Hepatocyte (in vitro differentiated cells): ENCODE measurements around the gene ANKRD40CL. TPM values are rescaled to one million over a fixed set of nuclear protein-coding genes. Genes with fewer than 3 reads are reported as not detected.

ENCODE experiments used
- DNase-seq: peaks from one replicate; pipeline ENCODE4 v3.0.0-alpha.2; 2016; ENCODE audit warnings: low spot score
- H2AFZ ChIP-seq: fragments of 200-600 bp; sonication (generic); 2 replicates; pipeline ENCODE4 v1.6.0; 2016; ENCODE audit warnings: antibody characterized with exemption, mild to moderate bottlenecking
- H3K27ac ChIP-seq: fragments of 200-600 bp; sonication (generic); 2 replicates; pipeline ENCODE4 v1.5.1; 2016; ENCODE audit warnings: mild to moderate bottlenecking
- H3K27me3 ChIP-seq: fragments of 200-600 bp; sonication (generic); 2 replicates; pipeline ENCODE4 v1.6.1; 2016
- H3K36me3 ChIP-seq: fragments of 200-600 bp; sonication (generic); replicated peaks from 2 replicates; pipeline ENCODE4 v1.5.1; 2016; ENCODE audit warnings: low read depth; ENCODE audit not compliant: insufficient read depth
- H3K4me1 ChIP-seq: fragments of 200-600 bp; sonication (generic); 2 replicates; pipeline ENCODE4 v1.5.1; 2016; ENCODE audit warnings: mild to moderate bottlenecking, moderate library complexity; ENCODE audit not compliant: insufficient read depth
- H3K4me2 ChIP-seq: fragments of 200-600 bp; sonication (generic); 2 replicates; pipeline ENCODE4 v1.6.0; 2016
- H3K4me3 ChIP-seq: fragments of 200-600 bp; sonication (generic); 2 replicates; pipeline ENCODE4 v1.5.1; 2016; ENCODE audit warnings: mild to moderate bottlenecking
- H3K79me2 ChIP-seq: fragments of 200-600 bp; sonication (generic); 2 replicates; pipeline ENCODE4 v1.6.0; 2017; ENCODE audit warnings: mild to moderate bottlenecking
- H3K9me2 ChIP-seq: fragments of 200-600 bp; sonication (generic); replicated peaks from 2 replicates; pipeline ENCODE4 v1.6.0; 2017; ENCODE audit warnings: mild to moderate bottlenecking; ENCODE audit not compliant: insufficient read depth
- H3K9me3 ChIP-seq: fragments of 200-600 bp; sonication (generic); 2 replicates; pipeline ENCODE4 v1.5.1; 2016; ENCODE audit warnings: low read depth, mild to moderate bottlenecking
- H4K20me1 ChIP-seq: fragments of 200-600 bp; sonication (generic); 2 replicates; pipeline ENCODE4 v1.6.0; 2016; ENCODE audit warnings: mild to moderate bottlenecking; ENCODE audit not compliant: insufficient read depth, poor library complexity, severe bottlenecking
- EZH2 ChIP-seq: fragments of 200-600 bp; sonication (generic); IDR thresholded peaks from 2 replicates; pipeline ENCODE4 v1.6.1; 2016; ENCODE audit warnings: antibody characterized with exemption, mild to moderate bottlenecking, borderline replicate concordance
- EZH2phosphoT487 ChIP-seq: fragments of 200-600 bp; sonication (generic); IDR thresholded peaks from one replicate; pipeline ENCODE4 v1.6.1; 2018; ENCODE audit warnings: antibody characterized with exemption, mild to moderate bottlenecking, low read depth, moderate library complexity; ENCODE audit not compliant: unreplicated experiment, severe bottlenecking
- WGBS: methylation state at CpG from one replicate; pipeline ENCODE4 v1.1.6; 2016; ENCODE audit warnings: low lambda C conversion rate; ENCODE audit errors: missing lambda C conversion rate; 5-methylcytosine and 5-hydroxymethylcytosine counted together
- polyA plus RNA-seq: library from polyadenylated mRNA; unstranded; fragments of >200 nt; fragmentation: Nextera tagmentation; extraction: Ambion mirVana; gene quantifications from 2 replicates; pipeline ENCODE4 v1.2.1, GENCODE V29; 2016
- total RNA-seq: library from RNA; depleted of rRNA; stranded (reverse); fragments of >200 nt; gene quantifications from 2 replicates; pipeline ENCODE4 v1.2.3, GENCODE V29; 2014
- TF ChIP-seq, protein P1 (sequence below): fragments of 200-600 bp; sonication (generic); IDR thresholded peaks from 2 replicates; pipeline ENCODE4 v1.5.1; 2016; ENCODE audit warnings: antibody characterized with exemption, mild to moderate bottlenecking; ENCODE audit not compliant: poor library complexity

The ANKRD40CL gene
- total and polyA plus RNA-seq, 2 experiments from 2014 or later = 3.9 to 4.2 TPM

DNA sequence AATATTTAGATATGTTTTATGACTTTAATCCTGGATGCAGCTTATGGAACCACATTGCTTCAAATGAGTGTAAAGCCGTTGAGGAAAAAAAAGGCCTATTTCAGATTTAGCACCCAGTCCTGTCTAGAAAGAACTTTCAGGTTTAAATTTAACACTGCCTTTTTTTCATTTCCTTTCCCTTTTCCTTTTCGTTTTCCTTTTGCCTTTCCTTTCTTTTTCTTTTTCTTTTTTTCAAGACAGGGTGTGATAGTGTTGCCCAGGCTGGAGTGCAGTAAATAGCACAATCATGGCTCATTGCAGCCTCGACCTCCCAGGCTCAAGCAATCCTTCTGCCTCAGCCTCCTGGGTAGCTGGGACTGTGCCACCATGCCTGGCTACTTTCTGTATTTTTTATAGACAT lies 32.0 kb downstream of the ANKRD40CL start:
- H4K20me1 ChIP-seq = peaks cover 82% of the 10 kb centered on the region
- no peak overlapping the region for H3K27ac ChIP-seq
- H2AFZ ChIP-seq = no peak overlapping the region
- H3K4me2 ChIP-seq = no peak overlapping the region
- H3K4me1 ChIP-seq = peaks cover 10% of the 10 kb centered on the region
- H3K9me3 ChIP-seq = no peaks in the 10 kb centered on the region
- H3K79me2 ChIP-seq = peaks cover 100% of the 10 kb centered on the region
- WGBS = 90% methylated on average over 3 of the region's 3 CpGs
- no peaks in the 10 kb centered on the region for H3K9me2 ChIP-seq
- DNase-seq = no peak
- H3K4me3 ChIP-seq = no peak overlapping the region
- TF ChIP-seq EZH2 (no peak), EZH2phosphoT487 (no peak)
- TF ChIP-seq, protein P1, sequence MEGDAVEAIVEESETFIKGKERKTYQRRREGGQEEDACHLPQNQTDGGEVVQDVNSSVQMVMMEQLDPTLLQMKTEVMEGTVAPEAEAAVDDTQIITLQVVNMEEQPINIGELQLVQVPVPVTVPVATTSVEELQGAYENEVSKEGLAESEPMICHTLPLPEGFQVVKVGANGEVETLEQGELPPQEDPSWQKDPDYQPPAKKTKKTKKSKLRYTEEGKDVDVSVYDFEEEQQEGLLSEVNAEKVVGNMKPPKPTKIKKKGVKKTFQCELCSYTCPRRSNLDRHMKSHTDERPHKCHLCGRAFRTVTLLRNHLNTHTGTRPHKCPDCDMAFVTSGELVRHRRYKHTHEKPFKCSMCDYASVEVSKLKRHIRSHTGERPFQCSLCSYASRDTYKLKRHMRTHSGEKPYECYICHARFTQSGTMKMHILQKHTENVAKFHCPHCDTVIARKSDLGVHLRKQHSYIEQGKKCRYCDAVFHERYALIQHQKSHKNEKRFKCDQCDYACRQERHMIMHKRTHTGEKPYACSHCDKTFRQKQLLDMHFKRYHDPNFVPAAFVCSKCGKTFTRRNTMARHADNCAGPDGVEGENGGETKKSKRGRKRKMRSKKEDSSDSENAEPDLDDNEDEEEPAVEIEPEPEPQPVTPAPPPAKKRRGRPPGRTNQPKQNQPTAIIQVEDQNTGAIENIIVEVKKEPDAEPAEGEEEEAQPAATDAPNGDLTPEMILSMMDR = no peak
- no peaks in the 10 kb centered on the region for H3K27me3 ChIP-seq
- no peaks in the 10 kb centered on the region for H3K36me3 ChIP-seq

- Histone ChIP-seq H3K9me3 (no peaks in the 10 kb centered on the region), H3K4me2 (peak overlapping the region; percentile 11), H4K20me1 (peaks cover 100% of the 10 kb centered on the region), H3K36me3 (no peaks in the 10 kb centered on the region), H3K79me2 (peaks cover 100% of the 10 kb centered on the region), H3K27ac (no peak overlapping the region), H3K9me2 (no peaks in the 10 kb centered on the region), H2AFZ (no peak overlapping the region), H3K4me1 (peaks cover 10% of the 10 kb centered on the region), H3K4me3 (no peak overlapping the region), H3K27me3 (no peaks in the 10 kb centered on the region)
- TF ChIP-seq EZH2 (no peak), EZH2phosphoT487 (no peak)
- TF ChIP-seq, protein P1 = no peak
- 68% methylated on average over 7 of the region's 7 CpGs for WGBS
- no peak for DNase-seq
These were observed 35.5 kb downstream of the ANKRD40CL start for GRCh38 chr17:50731575-50732460.

DNA sequence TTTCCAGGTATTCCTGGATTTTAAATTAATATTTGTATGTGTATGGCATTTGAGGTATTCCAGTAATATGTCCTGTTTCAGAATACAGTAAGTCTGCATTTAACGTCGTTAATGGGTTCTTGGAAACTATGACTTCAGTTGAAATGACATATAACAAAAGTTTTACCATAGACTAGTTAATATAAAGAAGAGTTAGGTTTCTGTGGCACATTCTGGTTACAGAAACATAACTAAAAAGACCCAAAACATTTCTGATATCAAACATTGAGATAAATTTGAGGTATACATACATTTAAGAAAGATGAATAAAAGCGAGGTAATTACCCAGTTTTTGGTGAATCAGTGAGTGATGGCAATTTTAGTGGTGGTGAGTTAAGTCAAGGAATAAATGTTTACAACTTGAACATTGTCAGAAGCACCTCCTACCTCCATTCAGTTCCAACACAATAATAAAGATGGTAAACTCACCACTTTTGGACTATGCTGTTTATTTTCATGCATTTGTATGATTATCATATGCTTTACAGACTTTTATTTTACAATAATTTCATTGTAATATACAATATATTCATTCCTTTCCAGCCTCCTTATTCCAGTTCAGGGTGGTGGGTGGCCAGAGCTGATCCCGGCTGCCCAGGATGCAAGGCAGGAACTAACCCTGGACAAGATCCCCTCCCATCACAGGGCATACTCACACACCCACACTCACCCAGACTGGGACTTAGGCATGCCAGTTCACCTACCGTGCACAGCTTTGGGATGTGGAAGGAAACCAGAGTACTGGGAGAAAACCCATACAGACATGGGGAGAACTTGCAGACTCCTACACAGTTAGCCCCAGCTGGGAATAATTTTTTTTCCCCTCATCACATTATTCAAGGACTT lies 38.2 kb downstream of the ANKRD40CL start:
- Histone ChIP-seq H3K27me3 (no peaks in the 10 kb centered on the region), H3K79me2 (peaks cover 100% of the 10 kb centered on the region), H3K9me3 (no peaks in the 10 kb centered on the region), H3K9me2 (no peaks in the 10 kb centered on the region), H3K36me3 (no peaks in the 10 kb centered on the region), H3K4me3 (no peak overlapping the region), H3K4me1 (peaks cover 10% of the 10 kb centered on the region), H2AFZ (no peak overlapping the region), H3K27ac (no peak overlapping the region), H4K20me1 (peaks cover 100% of the 10 kb centered on the region), H3K4me2 (no peak overlapping the region)
- TF ChIP-seq EZH2 = no peak
- TF ChIP-seq EZH2phosphoT487 = no peak
- TF ChIP-seq, protein P1 = no peak
- DNase-seq = no peak
- 84% methylated on average over 5 of the region's 5 CpGs for WGBS
